ENCODE measurements around the gene UROD. TPM values are rescaled to one million over a fixed set of nuclear protein-coding genes. Genes with fewer than 3 reads are reported as not detected.
"Not testable (repeated sequence)": the region's sequence is repeated elsewhere in the genome, so short reads cannot be mapped to it uniquely, and the experiment has no call there.

The UROD gene
- total RNA-seq, 6 donors from 2014 or later = 38.6 to 76.3 (median 63.3) TPM

DNA sequence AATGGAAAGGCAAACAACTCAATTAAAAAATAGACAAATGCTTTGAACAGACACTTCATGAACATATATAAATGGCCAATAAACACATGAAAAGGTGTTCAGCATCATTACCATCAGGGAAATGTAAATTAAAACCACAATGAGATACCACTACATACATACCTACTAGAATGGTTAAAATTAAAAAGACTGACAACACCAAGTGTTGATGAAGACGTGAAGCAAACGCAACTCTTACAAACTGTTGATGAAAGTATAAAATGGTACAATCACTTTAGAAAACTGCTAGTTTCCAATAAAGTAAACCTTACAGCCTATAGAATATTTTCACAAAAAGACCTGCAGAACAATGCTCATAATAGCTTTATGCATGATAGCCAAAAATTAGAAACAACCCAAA, 35.8 kb upstream of the UROD start:
- H3K4me3 ChIP-seq = no peak overlapping the region

DNA sequence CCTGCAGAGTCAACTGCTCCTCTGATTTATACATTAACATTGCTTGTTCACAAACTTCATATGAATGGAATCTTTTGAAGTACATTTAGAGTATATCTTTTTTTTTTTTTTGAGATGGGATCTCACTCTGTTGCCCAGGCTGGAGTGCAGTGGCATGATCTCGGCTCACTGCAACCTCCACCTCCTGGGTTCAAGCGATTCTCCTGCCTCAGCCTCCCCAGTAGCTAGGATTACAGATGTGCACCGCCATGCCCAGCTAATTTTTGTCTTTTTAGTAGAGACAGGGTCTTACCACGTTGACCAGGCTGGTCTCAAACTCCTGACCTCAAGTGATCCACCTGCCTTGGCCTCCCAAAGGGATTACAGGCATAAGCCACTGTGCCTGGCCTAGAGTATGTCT, 34.7 kb upstream of the UROD start:
- H3K27me3 ChIP-seq; H3K9me3 ChIP-seq; H3K4me1 ChIP-seq; ATAC-seq (ENCODE audit: low FRiP score in 2 of 2); H3K4me3 ChIP-seq; H3K27ac ChIP-seq; DNase-seq: not testable (repeated sequence)
- H3K36me3 ChIP-seq = peaks cover 5 to 59% (median 42%) of the 10 kb centered on the region in 4 donors
- 97 to 100% methylated on average over 4 of the region's 4 CpGs for WGBS, 2 donors

More for the DNA sequence above, 35.8 kb upstream of the UROD start:
- Histone ChIP-seq H3K4me1 (peaks cover 0 to 9% (median 6%) of the 10 kb centered on the region in 4 donors), H3K36me3 (peaks cover 5 to 66% (median 42%) of the 10 kb centered on the region in 4 donors), H3K27ac (no peak overlapping the region), H3K27me3 (no peaks in the 10 kb centered on the region), H3K9me3 (no peaks in the 10 kb centered on the region)
- no peak for TF ChIP-seq EP300 (IDR thresholded peaks at IDR 0.05)
- no peak for TF ChIP-seq POLR2A (IDR thresholded peaks at IDR 0.05)
- no peak for TF ChIP-seq POLR2AphosphoS5 (IDR thresholded peaks at IDR 0.05)
- TF ChIP-seq, protein P1, sequence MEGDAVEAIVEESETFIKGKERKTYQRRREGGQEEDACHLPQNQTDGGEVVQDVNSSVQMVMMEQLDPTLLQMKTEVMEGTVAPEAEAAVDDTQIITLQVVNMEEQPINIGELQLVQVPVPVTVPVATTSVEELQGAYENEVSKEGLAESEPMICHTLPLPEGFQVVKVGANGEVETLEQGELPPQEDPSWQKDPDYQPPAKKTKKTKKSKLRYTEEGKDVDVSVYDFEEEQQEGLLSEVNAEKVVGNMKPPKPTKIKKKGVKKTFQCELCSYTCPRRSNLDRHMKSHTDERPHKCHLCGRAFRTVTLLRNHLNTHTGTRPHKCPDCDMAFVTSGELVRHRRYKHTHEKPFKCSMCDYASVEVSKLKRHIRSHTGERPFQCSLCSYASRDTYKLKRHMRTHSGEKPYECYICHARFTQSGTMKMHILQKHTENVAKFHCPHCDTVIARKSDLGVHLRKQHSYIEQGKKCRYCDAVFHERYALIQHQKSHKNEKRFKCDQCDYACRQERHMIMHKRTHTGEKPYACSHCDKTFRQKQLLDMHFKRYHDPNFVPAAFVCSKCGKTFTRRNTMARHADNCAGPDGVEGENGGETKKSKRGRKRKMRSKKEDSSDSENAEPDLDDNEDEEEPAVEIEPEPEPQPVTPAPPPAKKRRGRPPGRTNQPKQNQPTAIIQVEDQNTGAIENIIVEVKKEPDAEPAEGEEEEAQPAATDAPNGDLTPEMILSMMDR (IDR thresholded peaks at IDR 0.05) = no peak
- ATAC-seq (ENCODE audit: low FRiP score in 2 of 2) (no peak), DNase-seq (no peak)
- WGBS, 2 donors = 100% methylated on average over 2 of the region's 2 CpGs

GRCh38 chr1:44985747-44986359, 26.2 kb upstream of the UROD start:
- no peaks in the 10 kb centered on the region for H3K27me3 ChIP-seq
- TF ChIP-seq, protein P1 (IDR thresholded peaks at IDR 0.05) = no peak
- TF ChIP-seq POLR2AphosphoS5 (IDR thresholded peaks at IDR 0.05) = no peak
- no peak for TF ChIP-seq EP300 (IDR thresholded peaks at IDR 0.05)
- no peak for TF ChIP-seq POLR2A (IDR thresholded peaks at IDR 0.05)
- peaks cover 10 to 16% (median 11%) of the 10 kb centered on the region in 4 donors for H3K4me1 ChIP-seq
- peaks cover 0 to 2% (median under 1%) of the 10 kb centered on the region in 4 donors for H3K36me3 ChIP-seq
- ATAC-seq (ENCODE audit: low FRiP score in 2 of 2) (peak in 1 of 2 donors; percentile 4), DNase-seq (no peak)
- H3K27ac ChIP-seq = peak overlapping the region in 3 of 4 donors; percentile 70 to 82 (median 74)
- H3K9me3 ChIP-seq = no peaks in the 10 kb centered on the region
- H3K4me3 ChIP-seq = peak overlapping the region; percentile 31 to 93 (median 64)
- WGBS, 2 donors = 4 to 5% methylated on average over 18 to 19 of the region's 19 CpGs

- Histone ChIP-seq H3K27me3 (no peaks in the 10 kb centered on the region), H3K9me3 (no peaks in the 10 kb centered on the region), H3K27ac (no peak overlapping the region), H3K4me1 (peaks cover 10 to 16% (median 11%) of the 10 kb centered on the region in 4 donors), H3K36me3 (no peaks in the 10 kb centered on the region), H3K4me3 (no peak overlapping the region)
- TF ChIP-seq POLR2AphosphoS5 (IDR thresholded peaks at IDR 0.05) (no peak), EP300 (IDR thresholded peaks at IDR 0.05) (no peak), POLR2A (IDR thresholded peaks at IDR 0.05) (no peak)
- TF ChIP-seq, protein P1 (IDR thresholded peaks at IDR 0.05) = no peak
- ATAC-seq (ENCODE audit: low FRiP score in 2 of 2) = no peak
- no peak for DNase-seq
- WGBS, 2 donors = 90 to 94% methylated on average over 24 of the region's 24 CpGs
These were observed 23.4 kb upstream of the UROD start for GRCh38 chr1:44988531-44989156.

DNA sequence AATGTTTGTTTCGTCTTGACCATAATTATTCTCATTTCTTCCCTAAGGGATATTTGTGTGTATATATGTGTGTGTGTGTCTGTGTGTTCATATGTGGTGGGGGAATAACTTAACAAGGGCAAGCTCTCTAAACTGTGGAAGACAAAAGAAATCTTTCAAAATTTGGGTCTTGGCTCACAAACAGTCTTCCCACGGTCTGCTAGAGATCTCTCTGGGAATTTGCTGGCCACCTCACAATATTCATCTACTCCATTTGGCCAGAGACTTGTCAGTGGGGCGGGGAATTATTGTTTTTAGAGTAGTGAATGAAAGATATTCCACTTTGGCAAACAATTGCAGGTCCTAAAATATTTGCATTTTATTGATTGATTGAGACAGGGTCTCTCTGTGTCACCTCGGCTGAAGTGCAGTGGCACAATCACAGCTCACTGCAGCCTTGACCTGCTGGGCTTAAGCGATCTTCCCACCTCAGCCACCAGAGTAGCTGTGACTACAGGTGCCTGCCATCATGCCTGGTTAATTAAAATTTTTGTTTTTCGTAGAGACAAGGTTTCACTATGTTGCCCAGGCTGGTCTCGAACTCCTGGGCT, 17.6 kb upstream of the UROD start:
- no peak overlapping the region for H3K4me3 ChIP-seq
- ATAC-seq (ENCODE audit: low FRiP score in 2 of 2) (no peak), DNase-seq (no peak)
- H3K27ac ChIP-seq = no peak overlapping the region
- H3K27me3 ChIP-seq = no peaks in the 10 kb centered on the region
- no peaks in the 10 kb centered on the region for H3K9me3 ChIP-seq
- no peaks in the 10 kb centered on the region for H3K4me1 ChIP-seq
- no peak for TF ChIP-seq EP300 (IDR thresholded peaks at IDR 0.05)
- 76% methylated on average over 7 of the region's 7 CpGs for WGBS, 2 donors
- H3K36me3 ChIP-seq = no peaks in the 10 kb centered on the region

Measured in upper lobe of left lung (tissue), 6 donors.